Skeletal muscle cell (primary cell): ENCODE data around the gene ARHGEF6.
"Not testable (repeated sequence)": the region's sequence is repeated elsewhere in the genome, so short reads cannot be mapped to it uniquely, and the experiment has no call there.

Experiments used
- DNase-seq: peaks from one replicate; pipeline ENCODE4 v3.0.0-alpha.2; 2010; ENCODE audit warnings: low read depth
- H3K4me3 ChIP-seq: 2 replicates; pipeline ENCODE4 v1.5.1; 2011; ENCODE audit warnings: low read depth, mild to moderate bottlenecking, control low read depth, low read length, moderate library complexity

Gene ARHGEF6

GRCh38 chrX:136780763-136781162, at the start of gene ARHGEF6:
ARHGEF6 (minus strand) TSS chrX:136780932; CDS start chrX:136780882, 50 bp downstream.
- peak within 1 kb of the TSS; percentile 29 for H3K4me3 ChIP-seq
- DNase-seq = no peak

GRCh38 chrX:136829413-136829812, 48.7 kb upstream of the ARHGEF6 start:
- no peak overlapping the region for H3K4me3 ChIP-seq
- no peak for DNase-seq

- H3K4me3 ChIP-seq = no peak overlapping the region
- no peak for DNase-seq
These were observed 48.1 kb upstream of the ARHGEF6 start for GRCh38 chrX:136828830-136829229.

- H3K4me3 ChIP-seq = no peak overlapping the region
- no peak for DNase-seq
These were observed 46.3 kb upstream of the ARHGEF6 start for GRCh38 chrX:136827026-136827425.

- no peak for DNase-seq
These were observed 45.0 kb upstream of the ARHGEF6 start for GRCh38 chrX:136825771-136826170.

GRCh38 chrX:136823175-136823574, 42.4 kb upstream of the ARHGEF6 start:
- no peak for DNase-seq
- no peak overlapping the region for H3K4me3 ChIP-seq

More at GRCh38 chrX:136825771-136826170, 45.0 kb upstream of the ARHGEF6 start:
- no peak overlapping the region for H3K4me3 ChIP-seq

- DNase-seq = peak; percentile 39
- no peak overlapping the region for H3K4me3 ChIP-seq
These were observed 41.8 kb upstream of the ARHGEF6 start for GRCh38 chrX:136822337-136823095.

GRCh38 chrX:136819756-136820155, 39.0 kb upstream of the ARHGEF6 start:
- not testable (repeated sequence) for H3K4me3 ChIP-seq, DNase-seq

- DNase-seq = no peak
- H3K4me3 ChIP-seq = no peak overlapping the region
These were observed 38.4 kb upstream of the ARHGEF6 start for GRCh38 chrX:136819031-136819703.

GRCh38 chrX:136816975-136817374, 36.2 kb upstream of the ARHGEF6 start:
- H3K4me3 ChIP-seq = no peak overlapping the region
- no peak for DNase-seq

- H3K4me3 ChIP-seq = no peak overlapping the region
- DNase-seq = no peak
These were observed 34.4 kb upstream of the ARHGEF6 start for GRCh38 chrX:136814847-136815750.

GRCh38 chrX:136812286-136812685, 31.6 kb upstream of the ARHGEF6 start:
- DNase-seq = no peak
- H3K4me3 ChIP-seq = no peak overlapping the region

- no peak overlapping the region for H3K4me3 ChIP-seq
- DNase-seq = no peak
These were observed 29.8 kb upstream of the ARHGEF6 start for GRCh38 chrX:136810493-136810892.

- no peak for DNase-seq
- no peak overlapping the region for H3K4me3 ChIP-seq
These were observed 26.2 kb upstream of the ARHGEF6 start for GRCh38 chrX:136806891-136807410.

GRCh38 chrX:136802515-136802914, 21.8 kb upstream of the ARHGEF6 start:
- no peak overlapping the region for H3K4me3 ChIP-seq
- DNase-seq = no peak

GRCh38 chrX:136797787-136798186, 17.1 kb upstream of the ARHGEF6 start:
- no peak overlapping the region for H3K4me3 ChIP-seq
- no peak for DNase-seq

- H3K4me3 ChIP-seq, DNase-seq: not testable (repeated sequence)
These were observed 14.4 kb upstream of the ARHGEF6 start for GRCh38 chrX:136795132-136795531.

- H3K4me3 ChIP-seq, DNase-seq: not testable (repeated sequence)
These were observed 13.9 kb upstream of the ARHGEF6 start for GRCh38 chrX:136794660-136795059.

- no peak overlapping the region for H3K4me3 ChIP-seq
- no peak for DNase-seq
These were observed 13.3 kb upstream of the ARHGEF6 start for GRCh38 chrX:136794080-136794479.

- H3K4me3 ChIP-seq = no peak overlapping the region
These were observed 9.1 kb upstream of the ARHGEF6 start for GRCh38 chrX:136789856-136790255.

More at GRCh38 chrX:136789856-136790255, 9.1 kb upstream of the ARHGEF6 start:
- DNase-seq = no peak
